H1 (cell line): ENCODE measurements around the gene CFAP298. TPM values are rescaled to one million over a fixed set of nuclear protein-coding genes. Genes with fewer than 3 reads are reported as not detected.

Experiments used
- CTCF ChIA-PET: fragments of 300-600 bp; sonication (Branson Sonifier 250); formaldehyde crosslinking; loops from one replicate; lab custom pipeline; 2021; ENCODE audit not compliant: partially characterized antibody; lab: Charles Lee
- POLR2A ChIA-PET: fragments of 300-600 bp; sonication (Branson Sonifier 250); formaldehyde crosslinking; loops from one replicate; lab custom pipeline; 2021; ENCODE audit warnings: inconsistent platforms; ENCODE audit not compliant: partially characterized antibody; lab: Charles Lee
- DNase-seq, 2 experiments: peaks; one replicate each; pipeline versions ENCODE4 v3.0.0 to v3.0.0-alpha.2; 2010 to 2022; ENCODE audit warnings: low spot score in 2 of 2, low read depth in 1 of 2, mixed read lengths in 1 of 2
- FAIRE-seq: peaks from 2 replicates; lab custom pipeline; 2011; peaks lifted over from hg19 to GRCh38; lab: Jason Lieb, UNC
- H2AFZ ChIP-seq: 2 replicates; pipeline ENCODE4 v1.8.1; 2012; ENCODE audit warnings: low read length, inconsistent platforms
- H2AK5ac ChIP-seq: 2 replicates; pipeline ENCODE4 v1.6.1; 2013; ENCODE audit warnings: low read depth, low read length
- H2BK120ac ChIP-seq: replicated peaks from 2 replicates; pipeline ENCODE3; 2013; ENCODE audit warnings: low read depth, low read length, inconsistent platforms
- H2BK12ac ChIP-seq: 2 replicates; pipeline ENCODE4 v1.6.1; 2013; ENCODE audit warnings: low read depth, low read length
- H2BK15ac ChIP-seq: 2 replicates; pipeline ENCODE4 v1.6.1; 2013; ENCODE audit warnings: low read length
- H2BK20ac ChIP-seq: 2 replicates; pipeline ENCODE4 v1.6.1; 2013; ENCODE audit warnings: low read length
- H2BK5ac ChIP-seq: 2 replicates; pipeline ENCODE4 v1.6.1; 2013; ENCODE audit warnings: low read depth, low read length
- H3K14ac ChIP-seq: 2 replicates; pipeline ENCODE4 v1.6.1; 2013; ENCODE audit warnings: inconsistent platforms; ENCODE audit not compliant: insufficient read length
- H3K18ac ChIP-seq: 2 replicates; pipeline ENCODE4 v1.6.1; 2013; ENCODE audit warnings: low read length; ENCODE audit errors: extremely low read depth
- H3K23ac ChIP-seq: 2 replicates; pipeline ENCODE4 v1.6.1; 2013; ENCODE audit warnings: inconsistent platforms; ENCODE audit not compliant: insufficient read length
- H3K23me2 ChIP-seq: 2 replicates; pipeline ENCODE4 v1.6.1; 2013; ENCODE audit warnings: low read depth, low read length
- H3K27ac ChIP-seq: 2 replicates; pipeline ENCODE4 v1.6.1; 2011; ENCODE audit warnings: low read depth, low read length, inconsistent platforms
- H3K27me3 ChIP-seq, 4 experiments: replicated peaks in 1 of 4; 1 replicate in 1 of 4; 2 replicates in 3 of 4; pipeline versions ENCODE4 v1.6.1 to v1.8.1; 2011 to 2013; ENCODE audit warnings: low read length in 3 of 4, mild to moderate bottlenecking in 3 of 4, inconsistent platforms in 2 of 4, mixed read lengths in 2 of 4, moderate library complexity in 1 of 4; ENCODE audit not compliant: control insufficient read depth in 3 of 4, insufficient read depth in 3 of 4; ENCODE audit errors: extremely low read depth in 1 of 4
- H3K36me3 ChIP-seq, 4 experiments: 2 replicates each; pipeline versions ENCODE4 v1.6.1 to v1.8.1; 2011 to 2013; ENCODE audit warnings: mild to moderate bottlenecking in 4 of 4, low read length in 3 of 4, moderate library complexity in 2 of 4, control low read depth in 1 of 4, inconsistent platforms in 1 of 4; ENCODE audit not compliant: insufficient read depth in 4 of 4, control insufficient read depth in 2 of 4
- H3K4ac ChIP-seq: replicated peaks from 2 replicates; pipeline ENCODE3; 2013; ENCODE audit warnings: low read length, low read depth, mixed read lengths, inconsistent platforms; ENCODE audit not compliant: insufficient read length
- H3K4me1 ChIP-seq, 4 experiments: replicated peaks in 1 of 4; 1 replicate in 1 of 4; 2 replicates in 3 of 4; pipeline versions ENCODE4 v1.6.1 to v1.8.1; 2011 to 2013; ENCODE audit warnings: low read length in 3 of 4, inconsistent platforms in 2 of 4, mixed read lengths in 1 of 4; ENCODE audit not compliant: insufficient read depth in 4 of 4, control insufficient read depth in 3 of 4
- H3K4me2 ChIP-seq, 2 experiments: 2 replicates each; pipeline versions ENCODE4 v1.6.1 to v1.8.1; 2011 to 2013; ENCODE audit warnings: low read depth in 2 of 2, low read length in 2 of 2, control low read depth in 1 of 2, inconsistent platforms in 1 of 2, mild to moderate bottlenecking in 1 of 2; ENCODE audit not compliant: insufficient read depth in 1 of 2
- H3K4me3 ChIP-seq, 4 experiments: fragments of 200-600, 300-600 bp in 1 of 4; sonication (generic), shearing (Covaris generic), sonication (Bioruptor Twin) in 1 of 4; 2 replicates each; pipeline versions ENCODE4 v1.5.1 to v1.8.1; 2011 to 2016; ENCODE audit warnings: low read length in 4 of 4, low read depth in 3 of 4, control low read depth in 2 of 4, inconsistent platforms in 2 of 4, mild to moderate bottlenecking in 2 of 4, mixed read lengths in 1 of 4, moderate library complexity in 1 of 4; ENCODE audit not compliant: insufficient read depth in 2 of 4; ENCODE audit errors: extremely low read depth in 1 of 4
- H3K56ac ChIP-seq: replicated peaks from 2 replicates; pipeline ENCODE3; 2013; ENCODE audit warnings: low read depth, mild to moderate bottlenecking, mixed read lengths, low read length, inconsistent platforms; ENCODE audit not compliant: insufficient read length
- H3K79me1 ChIP-seq: 2 replicates; pipeline ENCODE4 v1.6.1; 2013; ENCODE audit warnings: low read depth, low read length, control low read depth
- H3K79me2 ChIP-seq, 2 experiments: 2 replicates each; pipeline versions ENCODE4 v1.6.1 to v1.8.1; 2012 to 2013; ENCODE audit warnings: low read length in 2 of 2, mild to moderate bottlenecking in 2 of 2, inconsistent platforms in 1 of 2; ENCODE audit not compliant: insufficient read depth in 2 of 2, control insufficient read depth in 1 of 2
- H3K9ac ChIP-seq, 4 experiments: replicated peaks in 1 of 4; 1 replicate in 1 of 4; 2 replicates in 3 of 4; pipeline versions ENCODE4 v1.6.1 to v1.8.1; 2011 to 2013; ENCODE audit warnings: low read depth in 3 of 4, low read length in 3 of 4, control low read depth in 2 of 4, mild to moderate bottlenecking in 2 of 4, moderate library complexity in 2 of 4, inconsistent platforms in 1 of 4; ENCODE audit errors: extremely low read depth in 1 of 4
- H3K9me3 ChIP-seq, 2 experiments: 2 replicates each; pipeline versions ENCODE4 v1.6.1 to v1.8.1; 2012 to 2013; ENCODE audit warnings: mild to moderate bottlenecking in 2 of 2, moderate library complexity in 2 of 2, control low read depth in 1 of 2, inconsistent platforms in 1 of 2, low read depth in 1 of 2, low read length in 1 of 2, mixed read lengths in 1 of 2; ENCODE audit not compliant: insufficient read depth in 2 of 2
- H4K20me1 ChIP-seq, 2 experiments: replicated peaks in 1 of 2; 2 replicates each; pipeline versions ENCODE3 to v1.8.1; 2011 to 2013; ENCODE audit warnings: inconsistent platforms in 2 of 2, low read length in 2 of 2, mild to moderate bottlenecking in 1 of 2; ENCODE audit not compliant: insufficient read depth in 2 of 2, control insufficient read depth in 1 of 2
- H4K5ac ChIP-seq: 2 replicates; pipeline ENCODE4 v1.6.1; 2013; ENCODE audit warnings: low read length, low read depth, mixed read lengths, inconsistent platforms; ENCODE audit not compliant: insufficient read length
- H4K8ac ChIP-seq: 2 replicates; pipeline ENCODE4 v1.8.0; 2013; ENCODE audit warnings: mild to moderate bottlenecking, moderate library complexity, low read length, inconsistent platforms; ENCODE audit not compliant: insufficient read depth; ENCODE audit errors: extremely low read depth
- H4K91ac ChIP-seq: replicated peaks from 2 replicates; pipeline ENCODE3; 2013; ENCODE audit warnings: low read length, mixed read lengths, inconsistent platforms; ENCODE audit not compliant: insufficient read length
- E2F6 ChIP-seq: IDR thresholded peaks from 2 replicates; pipeline ENCODE4 v1.6.1; 2012; ENCODE audit warnings: inconsistent platforms
- JUN ChIP-seq: IDR thresholded peaks from 2 replicates; pipeline ENCODE4 v1.6.1; 2011; ENCODE audit warnings: low read depth, mild to moderate bottlenecking, improper control_type of control experiment, low read length
- JUND ChIP-seq: IDR thresholded peaks from 2 replicates; pipeline ENCODE4 v1.6.1; 2011; ENCODE audit warnings: mild to moderate bottlenecking, improper control_type of control experiment, low read length
- NRF1 ChIP-seq: IDR thresholded peaks from 2 replicates; pipeline ENCODE4 v1.6.1; 2011; ENCODE audit warnings: mild to moderate bottlenecking, low read depth, low read length, improper control_type of control experiment
- SP1 ChIP-seq: IDR thresholded peaks from 2 replicates; pipeline ENCODE4 v1.6.1; 2011; ENCODE audit warnings: low read depth, low read length
- SP2 ChIP-seq: IDR thresholded peaks from 2 replicates; pipeline ENCODE4 v1.6.1; 2012; ENCODE audit warnings: mild to moderate bottlenecking, low read length, inconsistent platforms
- SRF ChIP-seq: IDR thresholded peaks from 2 replicates; pipeline ENCODE4 v1.6.1; 2011; ENCODE audit warnings: mild to moderate bottlenecking, low read depth, low read length, moderate library complexity
- TEAD4 ChIP-seq: IDR thresholded peaks from 2 replicates; pipeline ENCODE4 v1.6.1; 2012; ENCODE audit warnings: low read depth, low read length, inconsistent platforms, mixed read lengths
- USF2 ChIP-seq: IDR thresholded peaks from 2 replicates; pipeline ENCODE4 v1.6.1; 2011; ENCODE audit warnings: low read length, improper control_type of control experiment
- WGBS, 2 experiments: shearing (Covaris generic) in 1 of 2; methylation state at CpG; one replicate each; pipeline versions ENCODE4 v1.1.6 to v1.1.7; 2013 to 2015; ENCODE audit warnings: low lambda C conversion rate in 2 of 2, mixed read lengths in 2 of 2, inconsistent platforms in 1 of 2, low coverage in 1 of 2, missing lambda C conversion rate in 1 of 2; ENCODE audit not compliant: insufficient replicate concordance in 2 of 2, insufficient coverage in 1 of 2, insufficient read length in 1 of 2; ENCODE audit errors: extremely low coverage in 1 of 2, missing lambda C conversion rate in 1 of 2; 5-methylcytosine and 5-hydroxymethylcytosine counted together
- polyA plus RNA-seq, 7 experiments: library from polyadenylated mRNA; depleted of rRNA in 3 of 7; stranded (reverse) in 5 of 7; unstranded in 2 of 7; fragments of >200 nt in 5 of 7; fragments of 200-250 nt in 2 of 7; gene quantifications; 1 replicate in 5 of 7; 2 replicates in 1 of 7; 4 replicates in 1 of 7; pipeline versions ENCODE4 v1.2.1 to v1.2.3, GENCODE V29; 2011 to 2013; ENCODE audit warnings: missing spikeins in 2 of 7, mixed read lengths in 2 of 7
- total RNA-seq: library from RNA; stranded (reverse); fragmentation: NEBNext Ultra II Directional; extraction: Animal tissue kit (Norgen Biotek cat#: 25700); gene quantifications from 2 replicates; pipeline ENCODE4 v1.2.1, GENCODE V29; 2021

CFAP298 gene
- total and polyA plus RNA-seq, 2 of the 8 experiments (the other 6 are each of a cell fraction or from before 2014, with no cell fraction given): 43.0 to 68.1 TPM

GRCh38 chr21:32599526-32599925 lies 12.7 kb downstream of the CFAP298 start:
- Histone ChIP-seq H3K79me2 (no peaks in the 10 kb centered on the region), H3K23ac (no peak overlapping the region), H4K5ac (no peak overlapping the region), H3K56ac (no peak overlapping the region), H3K27me3 (no peaks in the 10 kb centered on the region), H4K8ac (no peak overlapping the region), H2BK120ac (no peak overlapping the region), H2BK5ac (no peak overlapping the region), H4K91ac (no peak overlapping the region), H3K36me3 (peaks cover 7 to 45% (median 19%) of the 10 kb centered on the region in 4 experiments), H3K9me3 (no peaks in the 10 kb centered on the region), H2AK5ac (no peak overlapping the region), H2BK12ac (no peak overlapping the region), H3K18ac (no peak overlapping the region), H3K23me2 (0 out of 2 replicates have a peak, but pooled peaks cover 3% of the 10 kb centered on the region), H3K4me2 (no peak overlapping the region), H2AFZ (no peak overlapping the region), H3K79me1 (no peaks in the 10 kb centered on the region), H2BK15ac (no peak overlapping the region), H3K4me3 (no peak overlapping the region), H4K20me1 (peaks cover 0 to 5% of the 10 kb centered on the region in 2 experiments), H3K4me1 (peaks cover 13 to 30% (median 16%) of the 10 kb centered on the region in 4 experiments), H3K9ac (no peak overlapping the region), H3K14ac (no peak overlapping the region), H3K4ac (no peak overlapping the region), H3K27ac (no peak overlapping the region), H2BK20ac (no peak overlapping the region)
- WGBS, 2 experiments: 85% methylated on average over 8 of the region's 8 CpGs; no CpG with 5 or more reads in 1 of the 2 experiments
- POLR2A ChIA-PET: interaction anchor here (1.0 to 1.2 kb wide), 4 partner anchors 10 to 186 kb away, joined by 3 to 6 read pairs (median 4); partner anchors contain the start of gene CFAP298
- DNase-seq (no peak), FAIRE-seq (no peak)
- CTCF ChIA-PET: interaction anchor here (1.1 to 6.5 kb wide), 13 partner anchors 10 to 293 kb away, joined by 3 to 68 read pairs (median 7); no protein-coding TSS in a partner anchor
- TF ChIP-seq JUND: no peak
- no peak for TF ChIP-seq SP1
- TF ChIP-seq E2F6: no peak
- TF ChIP-seq SP2: no peak
- TF ChIP-seq SRF: no peak
- TF ChIP-seq TEAD4: no peak
- TF ChIP-seq USF2: no peak
- TF ChIP-seq NRF1: no peak
- TF ChIP-seq JUN: no peak
